AG09319 (cell line): ENCODE results near the gene EHF.

ENCODE experiments used
- DNase-seq: peaks from one replicate; pipeline ENCODE4 v3.0.0-alpha.2; 2010; ENCODE audit warnings: low read depth; ENCODE audit errors: extremely low read depth
- TF ChIP-seq, protein P1 (sequence below): IDR thresholded peaks from 2 replicates; pipeline ENCODE4 v1.5.1; 2011; ENCODE audit warnings: low read depth, mild to moderate bottlenecking, inconsistent platforms, low read length, moderate library complexity

The EHF gene

GRCh38 chr11:34602245-34602644 is 18.6 kb upstream of the EHF start:
- TF ChIP-seq, protein P1, sequence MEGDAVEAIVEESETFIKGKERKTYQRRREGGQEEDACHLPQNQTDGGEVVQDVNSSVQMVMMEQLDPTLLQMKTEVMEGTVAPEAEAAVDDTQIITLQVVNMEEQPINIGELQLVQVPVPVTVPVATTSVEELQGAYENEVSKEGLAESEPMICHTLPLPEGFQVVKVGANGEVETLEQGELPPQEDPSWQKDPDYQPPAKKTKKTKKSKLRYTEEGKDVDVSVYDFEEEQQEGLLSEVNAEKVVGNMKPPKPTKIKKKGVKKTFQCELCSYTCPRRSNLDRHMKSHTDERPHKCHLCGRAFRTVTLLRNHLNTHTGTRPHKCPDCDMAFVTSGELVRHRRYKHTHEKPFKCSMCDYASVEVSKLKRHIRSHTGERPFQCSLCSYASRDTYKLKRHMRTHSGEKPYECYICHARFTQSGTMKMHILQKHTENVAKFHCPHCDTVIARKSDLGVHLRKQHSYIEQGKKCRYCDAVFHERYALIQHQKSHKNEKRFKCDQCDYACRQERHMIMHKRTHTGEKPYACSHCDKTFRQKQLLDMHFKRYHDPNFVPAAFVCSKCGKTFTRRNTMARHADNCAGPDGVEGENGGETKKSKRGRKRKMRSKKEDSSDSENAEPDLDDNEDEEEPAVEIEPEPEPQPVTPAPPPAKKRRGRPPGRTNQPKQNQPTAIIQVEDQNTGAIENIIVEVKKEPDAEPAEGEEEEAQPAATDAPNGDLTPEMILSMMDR, result no peak
- no peak for DNase-seq

DNA sequence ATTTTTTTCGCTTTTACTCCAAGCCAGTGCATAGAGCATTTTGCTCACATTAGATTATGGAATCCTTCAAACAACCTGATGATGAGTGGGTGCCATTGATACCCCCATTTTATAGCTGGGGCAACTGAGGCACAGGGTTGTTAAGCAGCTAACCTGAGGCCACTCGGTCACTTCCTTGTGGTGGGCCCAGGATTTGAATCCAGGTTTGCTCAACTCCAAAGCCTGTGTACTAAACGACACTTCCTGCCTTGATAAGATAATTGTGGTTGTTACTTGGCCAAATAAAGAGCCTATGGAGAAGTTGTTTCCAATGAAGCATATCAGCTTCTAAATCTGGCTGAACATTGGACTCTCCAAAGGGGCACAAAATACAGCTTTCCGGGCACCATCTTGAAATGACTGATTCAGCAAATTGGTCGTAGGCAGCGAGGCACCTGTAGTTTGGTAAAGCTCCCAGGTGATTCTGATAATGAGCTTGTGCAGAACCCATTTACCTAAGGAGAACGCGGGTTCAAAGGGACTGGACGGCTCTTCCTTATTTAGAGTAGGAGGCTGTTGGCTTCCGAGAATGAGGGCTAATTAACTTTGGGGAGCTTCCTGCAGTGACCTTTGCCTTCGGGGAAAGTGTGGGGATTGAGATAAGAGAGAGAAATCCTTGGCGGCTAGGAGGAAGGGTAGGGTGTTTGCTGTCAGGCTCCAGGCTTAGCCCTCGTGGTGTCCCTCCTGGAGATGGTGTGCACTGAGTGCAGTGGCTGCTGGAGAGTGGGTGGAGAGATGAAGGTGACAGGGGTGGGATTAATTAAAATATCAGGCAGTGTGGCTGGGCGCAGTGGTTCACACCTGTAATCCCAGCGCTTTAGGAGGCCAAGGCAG is 17.5 kb upstream of the EHF start:
- no peak for DNase-seq
- TF ChIP-seq, protein P1, result no peak

DNA sequence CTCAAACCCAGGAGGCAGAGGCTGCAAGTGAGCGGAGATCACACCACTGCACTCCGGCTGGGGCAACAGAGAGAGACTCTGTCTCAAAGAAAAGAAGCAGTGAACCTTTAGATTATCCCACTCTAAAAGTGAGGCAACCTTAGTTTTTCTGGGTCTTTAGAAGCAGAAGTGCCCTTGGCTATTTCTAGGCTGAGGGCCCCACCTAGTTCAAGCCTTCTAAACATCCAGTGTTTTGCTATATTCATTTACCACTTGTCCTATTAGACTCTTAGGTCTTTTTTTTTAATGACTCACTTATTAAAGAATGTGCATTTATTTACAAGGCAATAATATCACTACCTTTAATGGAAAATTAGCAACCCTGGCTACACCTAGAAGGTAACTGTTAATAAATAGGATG is 16.7 kb upstream of the EHF start:
- no peak for DNase-seq
- TF ChIP-seq, protein P1, result no peak

DNA sequence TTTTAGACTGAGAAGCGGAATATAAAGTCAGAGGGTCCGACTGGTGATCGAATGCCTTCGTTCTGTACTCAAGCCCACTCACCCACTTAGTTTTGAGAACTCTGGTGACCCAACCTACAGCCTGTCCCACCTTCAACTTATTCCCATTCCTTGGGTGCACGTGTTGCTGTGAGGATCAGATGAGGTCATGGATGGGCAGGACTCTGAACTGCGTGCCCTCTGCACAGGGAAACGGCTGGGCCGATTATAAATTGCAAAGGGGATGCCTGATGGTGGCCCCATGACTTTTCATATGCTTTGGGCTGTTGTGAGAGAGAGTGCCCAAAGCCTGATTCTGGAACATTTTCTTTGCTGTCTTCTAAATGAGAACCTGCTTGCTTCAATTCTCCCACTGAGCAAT is 16.0 kb upstream of the EHF start:
- DNase-seq, result no peak
- TF ChIP-seq, protein P1, result no peak

DNA sequence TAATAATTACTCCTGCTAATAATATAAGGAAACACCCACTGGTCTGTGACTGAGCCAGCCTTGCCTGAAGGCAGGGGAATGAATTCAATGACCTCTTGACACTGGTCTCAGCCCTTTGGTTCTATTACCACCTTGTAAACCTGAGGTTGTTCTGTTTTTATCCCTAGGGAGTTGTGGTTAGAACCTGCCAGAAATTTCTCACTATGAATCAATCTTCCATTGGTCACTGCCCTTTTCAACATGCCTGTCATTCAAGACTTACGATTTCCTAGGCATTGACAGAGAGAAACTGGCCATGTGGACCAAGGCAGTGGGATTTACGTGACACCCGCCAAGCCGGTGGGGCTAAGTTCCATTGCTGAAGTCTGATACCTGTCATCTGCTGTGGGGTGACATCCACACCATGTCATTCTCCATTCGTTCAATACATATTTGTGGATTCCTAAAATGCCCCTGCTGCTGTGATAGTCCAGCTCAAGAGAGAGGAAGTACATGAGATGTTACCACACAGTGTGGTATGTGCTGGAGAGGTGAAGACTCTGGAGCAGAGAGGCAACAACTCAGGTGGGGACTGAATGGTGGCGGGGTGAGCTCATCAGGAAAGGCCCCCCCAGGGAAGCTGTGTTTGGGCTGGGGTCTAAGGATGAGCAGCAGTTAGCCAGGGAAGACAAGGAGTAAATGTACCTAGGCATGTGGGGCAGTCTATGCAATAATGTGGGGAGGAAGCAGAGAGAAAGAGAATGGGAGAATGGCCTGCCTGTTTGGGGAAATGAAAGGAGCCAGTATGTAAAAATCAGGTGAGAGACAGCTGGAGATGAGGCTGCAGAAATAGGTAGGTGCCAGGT is 15.2 kb upstream of the EHF start:
- TF ChIP-seq, protein P1, result no peak
- no peak for DNase-seq

DNA sequence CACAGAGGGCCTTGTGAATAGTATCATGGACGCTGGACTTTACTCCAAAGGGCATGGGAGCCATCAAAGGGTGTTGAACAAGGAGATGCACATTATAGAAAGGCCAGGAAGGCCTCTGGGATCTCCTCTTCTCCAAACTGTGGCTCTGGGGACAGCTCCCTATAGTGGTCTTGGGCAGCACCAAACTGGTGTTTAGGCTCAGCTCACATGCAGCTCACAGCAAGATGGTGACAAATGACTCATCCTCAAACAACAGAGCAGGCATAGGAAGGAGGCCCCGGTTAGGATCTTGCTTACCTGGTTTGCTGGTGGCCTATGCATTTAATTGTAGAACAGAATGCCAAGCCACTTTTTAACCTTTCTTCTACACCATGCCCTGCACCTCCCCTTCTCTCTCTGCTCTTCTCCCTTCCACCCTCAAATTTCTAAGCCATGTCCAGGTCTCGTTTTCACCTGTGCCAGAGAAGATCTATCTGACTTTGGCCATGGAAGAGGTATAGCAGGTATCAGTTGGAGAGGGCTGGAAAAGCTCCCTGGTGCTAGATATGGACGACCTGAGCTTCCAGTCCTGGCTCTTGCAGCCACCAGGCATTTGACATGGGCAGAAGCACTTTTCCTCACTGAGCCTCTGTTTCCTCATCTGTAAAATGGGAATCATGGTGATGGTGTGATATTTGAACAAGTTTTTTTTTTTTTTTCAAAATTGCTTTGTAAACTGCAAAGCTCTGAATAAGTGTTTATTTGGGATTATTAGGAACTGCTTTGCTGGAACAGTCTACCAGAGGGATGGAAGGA is 14.4 kb upstream of the EHF start:
- TF ChIP-seq, protein P1, result no peak
- DNase-seq, result no peak
